HEK293T (cell line): ENCODE results near the gene ZIC3.

Experiments used
- ELF4 ChIP-seq: fragments of 450-650 bp; IDR thresholded peaks from 2 replicates; pipeline ENCODE4 v1.6.1; 2017; ENCODE audit warnings: antibody characterized with exemption
- FOXM1 ChIP-seq: fragments of 450-650 bp; IDR thresholded peaks from 2 replicates; pipeline ENCODE4 v1.6.1; 2017; ENCODE audit warnings: mild to moderate bottlenecking, borderline replicate concordance
- L3MBTL2 ChIP-seq: fragments of 450-650 bp; conservative IDR thresholded peaks from 2 replicates; pipeline ENCODE4 v1.6.1; 2016; ENCODE audit warnings: mild to moderate bottlenecking
- NFRKB ChIP-seq: fragments of 450-650 bp; IDR thresholded peaks from 2 replicates; pipeline ENCODE4 v1.6.1; 2016; ENCODE audit warnings: mild to moderate bottlenecking, moderate library complexity
- SUZ12 ChIP-seq: fragments of 450-650 bp; IDR thresholded peaks from 2 replicates; pipeline ENCODE4 v1.6.1; 2016; ENCODE audit warnings: mild to moderate bottlenecking
- TARDBP ChIP-seq: fragments of 450-650 bp; IDR thresholded peaks from 2 replicates; pipeline ENCODE4 v1.6.1; 2016
- ZNF384 ChIP-seq: fragments of 450-650 bp; IDR thresholded peaks from 2 replicates; pipeline ENCODE4 v1.6.1; 2016

DNA sequence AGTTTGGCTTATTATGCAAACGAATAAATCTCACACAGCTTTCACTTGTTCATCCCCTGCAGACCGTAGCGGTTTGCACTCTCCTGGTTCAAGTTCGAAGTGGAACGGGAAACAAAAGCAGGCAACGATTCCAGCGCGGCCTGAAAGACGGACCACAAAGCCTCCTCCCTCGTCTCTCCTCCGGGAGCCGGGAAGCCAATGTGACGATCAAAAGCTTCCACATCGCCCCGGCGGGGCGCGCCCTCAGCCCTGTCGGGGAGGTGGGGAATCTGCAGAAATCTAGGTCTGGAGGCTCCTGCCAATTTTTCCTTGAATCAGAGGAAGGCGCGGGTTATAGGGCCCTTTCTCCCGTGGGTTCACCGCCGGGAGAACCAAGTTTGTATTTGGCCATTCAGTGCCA lies 16.9 kb upstream of the ZIC3 start:
- TF ChIP-seq FOXM1: no peak
- no peak for TF ChIP-seq SUZ12
- no peak for TF ChIP-seq ZNF384
- TF ChIP-seq L3MBTL2: no peak
- TF ChIP-seq NFRKB: no peak
- TF ChIP-seq ELF4: no peak
- TF ChIP-seq TARDBP: no peak
